ENCODE measurements around the gene OR7G1.

The OR7G1 gene, protein sequence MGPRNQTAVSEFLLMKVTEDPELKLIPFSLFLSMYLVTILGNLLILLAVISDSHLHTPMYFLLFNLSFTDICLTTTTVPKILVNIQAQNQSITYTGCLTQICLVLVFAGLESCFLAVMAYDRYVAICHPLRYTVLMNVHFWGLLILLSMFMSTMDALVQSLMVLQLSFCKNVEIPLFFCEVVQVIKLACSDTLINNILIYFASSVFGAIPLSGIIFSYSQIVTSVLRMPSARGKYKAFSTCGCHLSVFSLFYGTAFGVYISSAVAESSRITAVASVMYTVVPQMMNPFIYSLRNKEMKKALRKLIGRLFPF

DNA sequence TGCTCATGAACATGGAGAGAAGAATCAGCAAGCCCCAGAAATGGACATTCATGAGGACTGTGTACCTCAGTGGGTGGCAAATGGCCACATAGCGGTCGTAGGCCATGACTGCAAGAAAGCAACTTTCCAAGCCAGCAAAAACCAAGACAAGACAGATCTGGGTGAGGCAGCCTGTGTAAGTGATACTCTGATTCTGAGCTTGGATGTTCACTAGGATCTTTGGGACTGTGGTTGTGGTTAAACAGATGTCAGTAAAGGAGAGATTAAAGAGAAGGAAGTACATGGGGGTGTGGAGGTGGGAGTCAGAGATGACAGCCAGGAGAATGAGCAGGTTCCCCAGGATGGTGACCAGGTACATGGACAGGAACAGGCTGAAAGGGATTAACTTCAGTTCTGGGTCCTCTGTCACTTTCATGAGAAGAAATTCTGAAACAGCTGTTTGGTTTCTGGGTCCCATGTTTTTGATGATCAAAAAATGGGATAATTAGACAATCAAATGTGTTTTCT lies at the start of gene OR7G1:
TSS of gene OR7G1 (minus strand) at position 457 of the 507 bp plus-strand sequence. CDS start at position 457, 0 bp downstream.
- no peak for DNase-seq
- intact Hi-C loops (cut with DNase I): no loop called here

DNA sequence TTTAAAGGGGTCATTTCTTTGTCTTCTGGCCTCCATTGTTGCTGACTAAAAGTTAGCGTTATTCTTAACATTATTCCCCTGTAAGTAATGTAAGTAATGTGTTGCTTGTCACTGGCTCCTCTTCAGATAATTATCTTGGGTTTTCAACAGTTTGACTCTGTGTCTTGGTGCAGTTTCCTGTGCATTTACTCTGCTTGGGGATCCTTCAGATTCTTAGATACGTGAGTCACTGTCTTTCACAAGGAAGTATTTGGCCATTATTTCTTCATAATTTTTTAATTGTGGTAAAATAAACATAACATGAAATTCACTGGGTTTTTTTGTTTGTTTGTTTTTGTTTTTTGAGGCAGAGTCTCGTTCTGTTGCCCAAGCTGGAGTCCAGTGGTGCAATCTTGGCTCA lies 49.7 kb upstream of the OR7G1 start:
- no peak for DNase-seq
- intact Hi-C loops (cut with DNase I): no loop called here

DNA sequence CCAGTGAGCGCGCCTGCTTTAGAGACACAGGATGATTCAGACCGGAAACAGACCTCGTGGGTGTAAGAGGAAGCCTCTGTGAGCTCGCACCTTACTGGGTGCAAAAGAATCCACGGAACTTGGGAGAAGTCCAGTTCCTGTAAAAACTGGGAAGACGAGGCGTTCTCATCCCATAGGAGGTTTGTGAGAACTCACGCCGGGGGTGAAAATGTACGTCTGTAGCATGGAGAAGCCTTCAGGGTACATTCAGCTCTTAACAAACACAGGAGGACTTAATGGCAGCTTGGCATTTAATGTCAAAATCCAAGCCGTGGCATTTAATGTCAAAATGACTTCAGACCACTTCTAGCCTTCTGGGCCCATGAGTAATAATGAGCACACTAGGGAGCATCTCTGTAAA lies 45.9 kb upstream of the OR7G1 start:
- DNase-seq: peak in 1 of 42 donors; percentile 22
- intact Hi-C loops (cut with DNase I): no loop called here

DNA sequence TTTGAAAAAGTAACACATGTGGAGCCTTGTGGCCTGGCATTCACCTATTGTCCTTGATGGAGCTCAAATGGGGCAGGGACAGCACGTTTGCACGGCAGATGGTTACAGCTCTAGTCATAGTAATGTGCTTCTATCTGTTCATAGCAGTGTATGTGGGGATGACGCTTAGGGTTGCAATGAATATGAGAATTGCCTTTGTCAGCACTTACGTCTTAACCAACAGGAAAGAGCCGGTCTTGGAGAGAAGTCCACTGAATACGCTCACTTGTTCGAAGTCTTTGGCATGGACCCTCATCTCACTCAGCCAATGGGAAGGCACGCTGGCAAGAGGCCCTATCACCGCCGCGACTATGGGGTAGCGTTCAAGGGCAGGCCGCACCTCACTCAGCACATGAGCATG lies 44.3 kb upstream of the OR7G1 start:
- intact Hi-C loops (cut with DNase I): no loop called here
- DNase-seq: peak in 2 of 42 donors; percentile 1 to 7

DNA sequence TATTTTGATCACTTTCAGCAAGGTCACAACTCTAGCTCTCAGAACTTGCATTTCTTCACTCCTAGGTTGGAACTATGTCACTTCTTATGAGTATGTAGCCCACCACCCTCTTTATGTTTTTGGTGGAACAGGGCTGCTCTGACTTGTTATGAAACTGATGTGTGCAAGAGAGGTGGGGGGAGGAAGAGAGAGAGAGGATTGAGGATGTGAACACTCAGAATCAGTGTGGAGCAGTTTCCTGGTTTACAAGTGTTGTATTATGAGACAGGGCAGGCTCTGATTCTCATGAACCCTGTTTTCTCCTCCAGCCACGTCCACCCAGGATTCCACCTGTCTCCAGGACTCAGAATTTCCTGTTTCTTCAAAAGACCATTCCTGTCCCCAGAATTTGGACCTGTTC lies 40.7 kb upstream of the OR7G1 start:
- intact Hi-C loops (cut with DNase I): no loop called here
- DNase-seq: peak in 1 of 42 donors; percentile 17

DNA sequence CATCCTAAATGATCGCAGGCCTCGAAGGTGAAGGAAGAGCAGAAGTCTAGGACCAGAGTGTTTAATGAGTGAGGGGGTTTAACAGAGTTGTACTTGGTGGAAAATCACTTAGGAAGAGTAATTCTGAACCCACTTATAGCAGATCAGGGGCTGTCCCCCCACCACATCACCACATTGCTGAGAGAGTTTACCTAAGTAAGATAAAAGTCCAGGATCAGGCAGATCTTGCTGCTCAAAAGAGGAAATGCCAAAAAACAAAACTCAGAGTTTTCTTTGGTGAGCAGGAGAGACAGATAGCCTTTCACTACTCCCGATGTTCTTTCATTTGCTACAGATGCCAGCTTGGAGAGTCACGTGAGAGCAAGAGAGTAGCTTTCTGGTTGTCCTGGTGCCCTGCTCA lies 40.0 kb upstream of the OR7G1 start:
- intact Hi-C loops (cut with DNase I): no loop called here
- peak in 1 of 42 donors; percentile 14 for DNase-seq

DNA sequence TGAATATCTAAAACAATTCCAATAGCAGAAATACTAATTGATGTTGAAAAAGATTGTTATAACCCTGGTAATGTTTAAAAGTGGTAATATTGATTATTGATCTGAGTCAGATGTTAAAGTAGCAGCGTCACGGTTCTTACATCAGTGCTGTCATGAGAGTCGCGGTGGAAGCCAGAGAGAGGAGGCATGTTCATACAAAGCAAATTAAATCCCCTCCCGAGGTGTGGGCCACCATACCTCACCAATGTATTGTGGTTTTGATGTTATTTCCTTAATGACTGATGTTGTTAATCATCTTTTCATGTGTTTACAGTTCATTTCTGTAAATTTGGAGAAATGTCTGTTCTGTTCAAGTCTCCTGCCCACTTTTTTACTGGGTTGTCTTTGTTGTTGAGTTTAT lies 35.8 kb upstream of the OR7G1 start:
- intact Hi-C loops (cut with DNase I): no loop called here
- DNase-seq: no peak

DNA sequence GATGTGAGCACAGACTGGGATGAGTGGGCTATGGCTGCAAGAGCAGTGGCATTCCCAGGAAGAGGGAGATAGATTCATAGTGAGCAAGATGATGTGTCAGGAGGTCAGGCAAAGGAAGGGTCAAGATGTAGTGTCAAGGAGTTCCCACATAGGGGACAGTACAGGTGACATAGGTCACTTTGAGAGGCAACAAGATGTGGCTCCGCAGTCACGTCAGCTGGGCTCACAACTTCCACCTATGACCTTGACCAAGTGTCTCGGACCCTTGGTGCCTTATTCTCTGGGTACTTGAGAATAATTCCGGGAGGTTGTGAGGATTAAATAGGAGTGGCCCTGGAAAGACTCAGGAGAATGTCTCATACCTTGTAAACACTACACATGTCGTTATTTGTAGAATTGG lies 35.1 kb upstream of the OR7G1 start:
- intact Hi-C loops (cut with DNase I): no loop called here

GRCh38 chr19:9149997-9150396 lies 34.4 kb upstream of the OR7G1 start:
- intact Hi-C loops (cut with DNase I): no loop called here
- DNase-seq: no peak

More for the DNA sequence above, 35.1 kb upstream of the OR7G1 start:
- DNase-seq: no peak

- DNase-seq: no peak
- intact Hi-C loops (cut with DNase I): no loop called here
Measured at GRCh38 chr19:9148697-9149096, 33.1 kb upstream of the OR7G1 start.

GRCh38 chr19:9146882-9147281 lies 31.3 kb upstream of the OR7G1 start:
- DNase-seq: peak in 1 of 42 donors; percentile 21
- intact Hi-C loops (cut with DNase I): no loop called here

DNA sequence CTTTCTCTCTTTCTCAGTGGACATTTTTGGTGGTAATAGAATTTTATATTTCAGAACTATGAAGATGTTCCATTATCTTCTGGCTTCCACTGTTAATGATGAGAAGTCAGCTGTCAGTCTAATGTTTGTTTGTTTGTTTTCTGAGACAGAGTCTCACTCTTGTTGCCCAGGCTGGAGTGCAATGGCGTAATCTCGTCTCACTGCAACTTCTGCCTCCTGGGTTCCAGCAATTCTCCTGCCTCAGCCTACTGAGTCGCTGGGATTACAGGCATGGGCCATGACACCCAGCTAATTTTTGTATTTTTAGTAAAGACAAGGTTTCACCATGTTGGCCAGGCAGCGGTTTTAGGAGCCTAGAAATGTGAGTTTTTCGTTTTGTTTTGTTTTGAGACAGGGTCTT lies 29.4 kb upstream of the OR7G1 start:
- intact Hi-C loops (cut with DNase I): no loop called here
- no peak for DNase-seq

GRCh38 chr19:9140159-9140874 lies 24.8 kb upstream of the OR7G1 start, which contains the start of gene ZNF317:
ZNF317 (plus strand) TSS chr19:9140397; CDS start chr19:9156017, 15,620 bp downstream.
- intact Hi-C loops (cut with DNase I): no loop called here
- DNase-seq: peak; percentile 84 to 97 (median 93)

GRCh38 chr19:9139609-9140158 lies 24.1 kb upstream of the OR7G1 start:
- DNase-seq: peak in 9 of 42 donors; percentile 4 to 44 (median 17)
- intact Hi-C loops (cut with DNase I): no loop called here

GRCh38 chr19:9132422-9132821 lies 16.9 kb upstream of the OR7G1 start:
- DNase-seq: peak in 1 of 42 donors; percentile 7
- intact Hi-C loops (cut with DNase I): no loop called here

DNA sequence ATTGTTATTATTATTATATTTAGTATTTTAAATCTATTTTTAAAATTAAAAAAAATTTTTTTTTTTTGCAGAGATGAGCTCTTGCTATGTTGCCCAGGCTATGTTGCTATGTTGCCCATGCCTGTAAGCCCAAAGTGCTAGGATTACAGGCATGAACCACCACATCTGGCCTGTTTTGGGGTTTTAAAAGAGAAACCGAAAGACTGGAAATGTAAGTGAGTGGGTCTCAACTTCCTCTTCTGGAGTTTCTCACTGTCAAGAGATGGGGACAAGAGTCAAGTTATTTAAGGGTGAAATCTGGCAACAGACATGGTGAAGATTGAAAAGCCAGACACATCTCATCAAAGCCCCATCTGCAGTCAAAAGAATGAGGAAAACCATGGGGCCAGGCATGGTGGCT lies 15.4 kb upstream of the OR7G1 start:
- intact Hi-C loops (cut with DNase I): no loop called here
- no peak for DNase-seq

GRCh38 chr19:9128171-9128570 lies 12.6 kb upstream of the OR7G1 start:
- no peak for DNase-seq
- intact Hi-C loops (cut with DNase I): no loop called here

DNA sequence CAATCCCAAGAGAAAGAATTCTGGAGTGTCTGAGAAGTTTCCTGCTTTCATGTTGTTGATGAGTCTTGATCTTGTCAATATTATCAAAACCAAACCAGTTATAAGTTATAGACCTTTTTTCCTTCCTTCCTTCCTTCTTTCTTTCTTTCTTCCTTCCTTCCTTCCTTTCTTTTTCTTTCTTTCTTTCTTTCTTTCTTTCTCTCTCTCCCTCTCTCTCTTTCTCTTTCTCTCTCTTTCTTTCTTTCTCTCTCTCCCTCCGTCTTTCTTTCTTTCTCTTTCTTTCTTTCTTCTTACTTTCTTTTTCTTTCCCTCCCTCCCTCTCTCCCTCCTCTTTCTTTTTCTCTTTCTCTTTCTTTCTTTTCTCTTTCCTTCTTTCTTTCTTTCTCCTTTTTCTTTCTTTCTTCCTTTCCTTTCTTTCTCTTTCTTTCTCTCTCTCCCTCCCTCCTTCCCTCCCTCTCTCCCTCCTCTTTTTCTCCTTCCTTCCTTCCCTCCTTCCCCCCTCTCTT lies 11.4 kb upstream of the OR7G1 start, which contains the start of gene OR7G3:
TSS of gene OR7G3 (minus strand) at position 51 of the 506 bp plus-strand sequence. CDS start at position 51, 0 bp downstream.
- intact Hi-C loops (cut with DNase I): no loop called here
- no peak for DNase-seq

- intact Hi-C loops (cut with DNase I): no loop called here
- DNase-seq: no peak
Measured at GRCh38 chr19:9116547-9116946, 984 bp upstream of the OR7G1 start.

DNA sequence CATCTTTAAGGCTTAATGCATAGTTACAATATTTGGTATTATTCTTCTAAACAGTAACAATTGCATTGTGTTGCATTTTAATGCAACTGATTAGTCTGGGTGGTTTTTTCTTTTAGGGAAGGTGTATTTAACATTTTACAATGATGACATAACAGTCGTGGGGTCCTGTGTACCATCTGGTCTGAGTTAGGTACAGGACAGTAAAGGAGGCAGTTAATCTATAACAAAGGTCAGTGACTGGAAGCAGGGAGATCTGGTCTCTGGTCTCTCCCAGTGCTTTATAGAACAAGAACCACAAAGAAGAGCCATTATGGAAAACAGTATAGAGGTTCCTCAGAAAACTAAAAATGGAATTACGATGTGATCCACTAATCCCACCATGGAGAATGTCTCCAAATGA lies 5.6 kb downstream of the OR7G1 start:
- DNase-seq: no peak
- intact Hi-C loops (cut with DNase I): no loop called here
